Esophagus (tissue), 2 donors: ENCODE measurements around the gene RNPEP. TPM values are rescaled to one million over a fixed set of nuclear protein-coding genes. Genes with fewer than 3 reads are reported as not detected.
"Not testable (repeated sequence)": the region's sequence is repeated elsewhere in the genome, so short reads cannot be mapped to it uniquely, and the experiment has no call there.

ENCODE experiments used
- H3K27ac ChIP-seq, 2 donors: one replicate each; pipeline ENCODE4 v1.5.1; 2013; ENCODE audit warnings: low read depth in 2 of 2, mild to moderate bottlenecking in 2 of 2, inconsistent platforms in 1 of 2, low read length in 1 of 2, moderate library complexity in 1 of 2
- H3K27me3 ChIP-seq, 2 donors: one replicate each; pipeline ENCODE4 v1.6.1; 2013; ENCODE audit warnings: low read length in 2 of 2, control low read depth in 1 of 2, mild to moderate bottlenecking in 1 of 2; ENCODE audit not compliant: insufficient read depth in 2 of 2, control insufficient read depth in 1 of 2
- H3K36me3 ChIP-seq, 2 donors: one replicate each; pipeline ENCODE4 v1.6.1; 2013; ENCODE audit warnings: low read length in 1 of 2; ENCODE audit not compliant: control insufficient read depth in 2 of 2, insufficient read depth in 2 of 2
- H3K4me1 ChIP-seq, 2 donors: one replicate each; pipeline ENCODE4 v1.6.1; 2013; ENCODE audit warnings: low read length in 1 of 2; ENCODE audit not compliant: control insufficient read depth in 2 of 2, insufficient read depth in 2 of 2
- H3K4me3 ChIP-seq, 2 donors: one replicate each; pipeline ENCODE4 v1.5.1; 2013; ENCODE audit warnings: low read length in 2 of 2, mild to moderate bottlenecking in 2 of 2, low read depth in 1 of 2, moderate library complexity in 1 of 2
- H3K9me3 ChIP-seq, 2 donors: one replicate each; pipeline ENCODE4 v1.6.1; 2013; ENCODE audit warnings: mild to moderate bottlenecking in 2 of 2, low read depth in 1 of 2, low read length in 1 of 2, moderate library complexity in 1 of 2; ENCODE audit not compliant: control insufficient read depth in 2 of 2, insufficient read depth in 1 of 2
- WGBS, 2 donors: extraction: QIAGEN DNeasy Blood & Tissue Kit; methylation state at CpG; one replicate each; pipeline ENCODE4 v1.1.7; 2013; 5-methylcytosine and 5-hydroxymethylcytosine counted together
- polyA plus RNA-seq, 2 donors: library from polyadenylated mRNA; stranded (reverse); fragments of 200-250 nt; gene quantifications; one replicate each; pipeline ENCODE4 v1.2.3, GENCODE V29; 2013
- donor health status: healthy with polysubstance abuse.
- donor health status: Bipolar disorder and iron deficiency.

Gene RNPEP
- polyA plus RNA-seq, 2 donors = 45.3 to 52.3 TPM

- 81% methylated on average over 2 of the region's 2 CpGs for WGBS, 2 donors
- no peaks in the 10 kb centered on the region for H3K27me3 ChIP-seq
- H3K4me3 ChIP-seq = no peak overlapping the region
- H3K27ac ChIP-seq = peak overlapping the region; percentile 95 to 96
- H3K4me1 ChIP-seq = peaks cover 0 to 12% of the 10 kb centered on the region in 2 donors
- no peaks in the 10 kb centered on the region for H3K9me3 ChIP-seq
- H3K36me3 ChIP-seq = no peaks in the 10 kb centered on the region
Observed at GRCh38 chr1:202045705-202046104, 63.3 kb downstream of the RNPEP start.

DNA sequence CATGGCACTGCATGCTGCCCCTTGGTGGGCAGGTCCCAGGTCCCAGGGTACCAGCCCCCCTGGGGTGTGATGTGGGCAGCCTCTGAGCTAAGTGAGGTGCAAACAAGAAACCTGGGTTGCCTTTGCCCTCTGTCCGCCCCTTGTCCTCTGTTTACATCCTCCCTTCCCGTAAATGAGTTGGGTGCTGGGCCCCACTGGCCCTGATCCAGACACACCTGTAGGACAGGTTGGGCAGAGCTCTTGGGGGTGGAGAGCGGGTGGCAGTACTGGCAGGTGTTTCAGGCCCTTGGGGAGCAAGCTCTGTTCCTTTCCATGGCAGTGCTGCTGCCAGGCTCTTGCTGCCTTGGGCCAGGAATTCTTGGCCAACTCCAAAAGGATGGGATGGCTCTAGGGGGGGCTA, 63.8 kb downstream of the RNPEP start:
- Histone ChIP-seq H3K4me3 (no peak overlapping the region), H3K4me1 (peaks cover 0 to 12% of the 10 kb centered on the region in 2 donors)
- WGBS, 2 donors = 53 to 60% methylated on average over 3 of the region's 3 CpGs

GRCh38 chr1:202046748-202047708, 64.6 kb downstream of the RNPEP start:
- 59 to 69% methylated on average over 5 of the region's 5 CpGs for WGBS, 2 donors
- Histone ChIP-seq H3K4me3 (no peak overlapping the region), H3K27me3 (no peaks in the 10 kb centered on the region), H3K9me3 (no peaks in the 10 kb centered on the region), H3K36me3 (no peaks in the 10 kb centered on the region), H3K27ac (peak overlapping the region; percentile 95 to 96), H3K4me1 (peaks cover 0 to 12% of the 10 kb centered on the region in 2 donors)

More for the DNA sequence above, 63.8 kb downstream of the RNPEP start:
- Histone ChIP-seq H3K9me3 (no peaks in the 10 kb centered on the region), H3K27me3 (no peaks in the 10 kb centered on the region), H3K36me3 (no peaks in the 10 kb centered on the region), H3K27ac (peak overlapping the region; percentile 95 to 96)

- Histone ChIP-seq H3K4me1 (peaks cover 0 to 12% of the 10 kb centered on the region in 2 donors), H3K27me3 (no peaks in the 10 kb centered on the region), H3K36me3 (no peaks in the 10 kb centered on the region), H3K9me3 (no peaks in the 10 kb centered on the region), H3K4me3 (no peak overlapping the region), H3K27ac (peak overlapping the region; percentile 52 to 95)
- 68 to 76% methylated on average over 4 of the region's 4 CpGs for WGBS, 2 donors
Observed at GRCh38 chr1:202047977-202048376, 65.5 kb downstream of the RNPEP start.

DNA sequence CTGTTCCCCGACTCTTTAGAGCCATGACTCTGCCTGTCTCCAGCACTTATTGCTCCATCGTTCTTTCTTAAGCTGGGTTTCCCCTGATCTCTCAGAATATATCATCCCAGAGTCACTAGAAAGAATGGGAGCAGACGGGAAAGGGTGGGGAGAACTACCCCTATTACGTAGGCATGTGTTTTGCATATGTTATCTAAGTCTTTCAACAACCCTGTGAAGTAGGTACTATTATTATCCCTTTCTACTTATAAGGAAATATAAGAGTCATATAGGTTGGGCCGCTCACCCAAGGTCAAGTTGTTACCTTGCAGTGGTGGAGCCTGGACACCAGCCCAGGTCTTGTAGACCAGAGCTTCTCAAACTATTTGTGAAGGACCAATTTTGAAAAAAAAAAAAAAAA, 66.7 kb downstream of the RNPEP start:
- Histone ChIP-seq H3K4me1 (peaks cover 0 to 12% of the 10 kb centered on the region in 2 donors), H3K4me3 (no peak overlapping the region), H3K9me3 (no peaks in the 10 kb centered on the region), H3K27me3 (no peaks in the 10 kb centered on the region), H3K27ac (peak overlapping the region; percentile 77 to 84), H3K36me3 (no peaks in the 10 kb centered on the region)
- WGBS, 2 donors = 55 to 68% methylated on average over 5 of the region's 5 CpGs

GRCh38 chr1:202054094-202054493, 71.6 kb downstream of the RNPEP start:
- Histone ChIP-seq H3K9me3 (no peaks in the 10 kb centered on the region), H3K4me1 (peaks cover 0 to 5% of the 10 kb centered on the region in 2 donors), H3K36me3 (no peaks in the 10 kb centered on the region), H3K4me3 (no peak overlapping the region), H3K27me3 (no peaks in the 10 kb centered on the region), H3K27ac (no peak overlapping the region)
- WGBS, 2 donors = 93 to 94% methylated on average over 7 of the region's 7 CpGs

DNA sequence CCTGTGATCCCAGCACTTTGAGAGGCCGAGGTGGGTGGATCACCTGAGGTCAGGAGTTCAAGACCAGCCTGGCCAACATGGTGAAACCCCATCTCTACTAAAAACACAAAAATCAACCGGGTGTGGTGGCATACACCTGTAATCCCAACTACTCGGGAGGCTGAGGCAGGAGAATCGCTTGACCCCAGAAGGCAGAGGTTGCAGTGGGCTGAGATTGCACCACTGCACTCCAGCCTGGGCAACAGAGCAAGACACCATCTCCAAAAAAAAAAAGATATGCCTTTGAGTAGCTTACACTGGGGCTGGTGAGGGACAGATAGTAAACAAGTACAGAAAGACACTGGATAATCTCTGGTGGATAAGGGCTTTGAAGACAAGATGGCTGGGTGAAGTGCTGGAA, 72.2 kb downstream of the RNPEP start:
- not testable (repeated sequence) for H3K4me1 ChIP-seq, H3K36me3 ChIP-seq, H3K4me3 ChIP-seq, H3K27me3 ChIP-seq, H3K9me3 ChIP-seq
- WGBS, 2 donors = 86 to 87% methylated on average over 4 of the region's 4 CpGs
- peak overlapping the region in 1 of 2 donors; percentile 58 for H3K27ac ChIP-seq

Other genes with a start within 250 kb of the RNPEP start
- gene IPO9, start 153.5 kb upstream of the RNPEP start, polyA plus RNA-seq = 10 to 100 TPM; 11.2 to 11.5 TPM
- 1 to 10 TPM; 2.3 to 3.7 TPM for gene SHISA4, start 93.8 kb upstream of the RNPEP start, polyA plus RNA-seq
- gene LMOD1, start 36.1 kb upstream of the RNPEP start, polyA plus RNA-seq = 10 to 100 TPM; 30.2 to 60.4 TPM
- 10 to 100 TPM; 21.7 to 37.4 TPM for gene TIMM17A, start 27.1 kb upstream of the RNPEP start, polyA plus RNA-seq
- gene ELF3, start 27.9 kb downstream of the RNPEP start, polyA plus RNA-seq = 100 to 1,000 TPM; 440 to 749 TPM
- under 1 TPM; 0.05 to 0.10 TPM for gene GPR37L1, start 140.3 kb downstream of the RNPEP start, polyA plus RNA-seq
- gene ARL8A, start 162.1 kb downstream of the RNPEP start, polyA plus RNA-seq = 10 to 100 TPM; 18.3 to 18.6 TPM
- gene PTPN7, start 178.0 kb downstream of the RNPEP start, polyA plus RNA-seq = 1 to 10 TPM; 1.6 to 1.9 TPM
- gene LGR6, start 211.2 kb downstream of the RNPEP start, polyA plus RNA-seq = 1 to 10 TPM; 4.2 to 6.3 TPM